ENCODE measurements around the gene PDE6C. TPM values are rescaled to one million over a fixed set of nuclear protein-coding genes. Genes with fewer than 3 reads are reported as not detected.

PDE6C gene
- total RNA-seq, 2 experiments from 2014 or later = 0.03 to 0.13 TPM

GRCh38 chr10:93614101-93614825, 1.9 kb downstream of the PDE6C start:
- CTCF ChIA-PET (ENCODE audit: unreplicated experiment) = no interaction called here
- BruUV-seq (replicated peaks) = no TSS peak
- Histone ChIP-seq H3K4me1 (ENCODE audit: insufficient read depth, low read length, poor library complexity, severe bottlenecking) (peaks cover 58% of the 10 kb centered on the region), H3K9me3 (ENCODE audit: low read length) (no peaks in the 10 kb centered on the region), H2AFZ (ENCODE audit: low read length) (no peak overlapping the region; the same call in 1 of the 2 replicates), H4K20me1 (ENCODE audit: insufficient read depth, low read length) (no peaks in the 10 kb centered on the region), H3K4me2 (ENCODE audit: low read length) (no peak overlapping the region), H3K27ac (ENCODE audit: low read depth, low read length, poor library complexity, severe bottlenecking) (no peak overlapping the region), H3K9me2 (ENCODE audit: insufficient read depth, low read length) (no peaks in the 10 kb centered on the region), H3K4me3 (ENCODE audit: low read depth, low read length, poor library complexity, severe bottlenecking) (no peak overlapping the region), H3K79me2 (ENCODE audit: insufficient read depth, low read depth, low read length) (no peaks in the 10 kb centered on the region), H3K36me3 (ENCODE audit: insufficient read depth, low read length) (no peaks in the 10 kb centered on the region)
- no peak for DNase-seq (ENCODE audit: low spot score)
- no peak for TF ChIP-seq EZH2phosphoT487 (IDR thresholded peaks at IDR 0.05; ENCODE audit: borderline replicate concordance, low read depth, low read length)
- no peak for TF ChIP-seq CTCF (conservative IDR thresholded peaks at IDR 0.05; ENCODE audit: low read length)
- intact Hi-C loops (cut with micrococcal nuclease; ENCODE audit: unreplicated experiment) = no loop called here
- POLR2A ChIA-PET = interaction anchor here (1.2 kb wide), 1 partner anchor 10 kb away, joined by 3 read pairs; no protein-coding TSS in a partner anchor

GRCh38 chr10:93615576-93616235, 3.4 kb downstream of the PDE6C start:
- ChIA-PET CTCF (ENCODE audit: unreplicated experiment) (no interaction called here), POLR2A (no interaction called here)
- DNase-seq (ENCODE audit: low spot score) = no peak
- peak overlapping the region; percentile 47 for H3K27ac ChIP-seq (ENCODE audit: low read depth, low read length, poor library complexity, severe bottlenecking)
- H4K20me1 ChIP-seq (ENCODE audit: insufficient read depth, low read length) = no peaks in the 10 kb centered on the region
- no TSS peak for BruUV-seq (replicated peaks)
- no peak overlapping the region for H3K4me3 ChIP-seq (ENCODE audit: low read depth, low read length, poor library complexity, severe bottlenecking)
- peak overlapping the region; percentile 82 for H2AFZ ChIP-seq (ENCODE audit: low read length)
- intact Hi-C loops (cut with micrococcal nuclease; ENCODE audit: unreplicated experiment) = no loop called here
- H3K9me3 ChIP-seq (ENCODE audit: low read length) = no peaks in the 10 kb centered on the region
- H3K36me3 ChIP-seq (ENCODE audit: insufficient read depth, low read length) = no peaks in the 10 kb centered on the region
- peak overlapping the region; percentile 10 for H3K4me2 ChIP-seq (ENCODE audit: low read length)
- no peaks in the 10 kb centered on the region for H3K79me2 ChIP-seq (ENCODE audit: insufficient read depth, low read depth, low read length)
- TF ChIP-seq EZH2phosphoT487 (IDR thresholded peaks at IDR 0.05; ENCODE audit: borderline replicate concordance, low read depth, low read length) = no peak
- no peak for TF ChIP-seq CTCF (conservative IDR thresholded peaks at IDR 0.05; ENCODE audit: low read length)
- H3K9me2 ChIP-seq (ENCODE audit: insufficient read depth, low read length) = no peaks in the 10 kb centered on the region
- peaks cover 68% of the 10 kb centered on the region for H3K4me1 ChIP-seq (ENCODE audit: insufficient read depth, low read length, poor library complexity, severe bottlenecking)

- Histone ChIP-seq H3K4me3 (ENCODE audit: low read depth, low read length, poor library complexity, severe bottlenecking) (peak overlapping the region; percentile 5), H3K4me1 (ENCODE audit: insufficient read depth, low read length, poor library complexity, severe bottlenecking) (peaks cover 100% of the 10 kb centered on the region), H3K36me3 (ENCODE audit: insufficient read depth, low read length) (no peaks in the 10 kb centered on the region), H3K9me2 (ENCODE audit: insufficient read depth, low read length) (no peaks in the 10 kb centered on the region), H3K9me3 (ENCODE audit: low read length) (no peaks in the 10 kb centered on the region), H2AFZ (ENCODE audit: low read length) (peak overlapping the region; percentile 33; the same call in 1 of the 2 replicates), H3K79me2 (ENCODE audit: insufficient read depth, low read depth, low read length) (no peaks in the 10 kb centered on the region), H3K27ac (ENCODE audit: low read depth, low read length, poor library complexity, severe bottlenecking) (peak overlapping the region; percentile 96), H4K20me1 (ENCODE audit: insufficient read depth, low read length) (no peaks in the 10 kb centered on the region), H3K4me2 (ENCODE audit: low read length) (peak overlapping the region; percentile 75)
- BruUV-seq (replicated peaks) = no TSS peak
- no peak for TF ChIP-seq CTCF (conservative IDR thresholded peaks at IDR 0.05; ENCODE audit: low read length)
- no peak for TF ChIP-seq EZH2phosphoT487 (IDR thresholded peaks at IDR 0.05; ENCODE audit: borderline replicate concordance, low read depth, low read length)
- intact Hi-C loops (cut with micrococcal nuclease; ENCODE audit: unreplicated experiment) = loop anchor here (5.0 kb wide), 2 partner anchors 56 to 124 kb away; partner anchors contain the start of gene CEP55
- DNase-seq (ENCODE audit: low spot score) = no peak
- POLR2A ChIA-PET = interaction anchor here (0.5 to 0.6 kb wide), 2 partner anchors 9 to 73 kb away, joined by 3 to 5 read pairs; no protein-coding TSS in a partner anchor
- CTCF ChIA-PET (ENCODE audit: unreplicated experiment) = no interaction called here
Measured at GRCh38 chr10:93620925-93621324, 8.6 kb downstream of the PDE6C start.
